Activated naive CD8-positive, alpha-beta T cell treated with anti-CD3 and anti-CD28 coated beads, Interleukin-2, amount 50 U/mL, for 24 hours (primary cell): ENCODE data around the gene ARSA.
A peak's percentile ranks its signal among the peaks of the same experiment; 100 is the strongest.

Experiments used
- ATAC-seq: fragments of 150-1000 bp; cut with Tn5 transposase; one replicate; pipeline ENCODE4 v1.10.0; 2021
- DNase-seq: peaks from one replicate; pipeline ENCODE4 v3.0.0; 2021
- H3K27ac Mint-ChIP-seq: one replicate; pipeline ENCODE4 v1.8.0; 2021; ENCODE audit warnings: mild to moderate bottlenecking, mixed read lengths
- H3K27me3 Mint-ChIP-seq: one replicate; pipeline ENCODE4 v1.8.0; 2021; ENCODE audit warnings: mixed read lengths
- H3K36me3 Mint-ChIP-seq: one replicate; pipeline ENCODE4 v1.8.0; 2021; ENCODE audit warnings: low read depth, mixed read lengths
- H3K4me1 Mint-ChIP-seq: one replicate; pipeline ENCODE4 v1.8.0; 2021; ENCODE audit warnings: mixed read lengths
- H3K4me3 Mint-ChIP-seq: one replicate; pipeline ENCODE4 v1.8.0; 2021; ENCODE audit warnings: mild to moderate bottlenecking, moderate library complexity, mixed read lengths
- H3K9me3 Mint-ChIP-seq: one replicate; pipeline ENCODE4 v1.8.0; 2021; ENCODE audit warnings: mixed read lengths

Gene ARSA

DNA sequence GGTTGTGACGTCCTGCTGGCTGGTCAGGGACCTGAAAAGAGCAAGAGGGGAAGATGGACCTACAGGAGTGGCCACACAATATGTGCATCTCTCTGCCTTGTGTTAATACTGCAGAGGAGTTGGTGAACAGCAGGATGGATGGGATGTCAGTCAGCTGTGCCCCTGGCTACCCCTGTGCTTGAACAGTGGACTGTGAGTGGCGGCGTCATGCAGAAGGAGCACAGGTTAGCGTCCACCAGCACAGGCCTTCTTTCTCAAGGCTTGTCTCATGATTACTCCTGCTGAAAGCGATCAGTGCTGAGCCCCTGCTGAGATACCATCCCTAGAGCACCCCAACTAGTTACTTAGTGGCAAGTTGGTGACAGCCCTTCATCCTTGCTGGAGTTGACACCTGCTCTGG lies 41.5 kb downstream of the ARSA start:
- Mint-ChIP-seq H3K36me3 (no peaks in the 10 kb centered on the region), H3K4me3 (no peak overlapping the region), H3K27me3 (no peaks in the 10 kb centered on the region), H3K4me1 (peaks cover 10% of the 10 kb centered on the region), H3K9me3 (no peaks in the 10 kb centered on the region), H3K27ac (no peak overlapping the region)
- DNase-seq (no peak), ATAC-seq (no peak)

GRCh38 chr22:50585781-50586180 lies 42.2 kb downstream of the ARSA start:
- peaks cover 15% of the 10 kb centered on the region for H3K4me1 Mint-ChIP-seq
- ATAC-seq = no peak
- no peaks in the 10 kb centered on the region for H3K27me3 Mint-ChIP-seq
- H3K4me3 Mint-ChIP-seq = no peak overlapping the region
- no peak for DNase-seq
- H3K36me3 Mint-ChIP-seq = no peaks in the 10 kb centered on the region
- H3K27ac Mint-ChIP-seq = no peak overlapping the region
- no peaks in the 10 kb centered on the region for H3K9me3 Mint-ChIP-seq

- peaks cover 19% of the 10 kb centered on the region for H3K4me1 Mint-ChIP-seq
- no peak overlapping the region for H3K27ac Mint-ChIP-seq
- no peaks in the 10 kb centered on the region for H3K27me3 Mint-ChIP-seq
- no peak overlapping the region for H3K4me3 Mint-ChIP-seq
- DNase-seq (no peak), ATAC-seq (no peak)
- peaks cover 3% of the 10 kb centered on the region for H3K36me3 Mint-ChIP-seq
- H3K9me3 Mint-ChIP-seq = no peaks in the 10 kb centered on the region
Measured at GRCh38 chr22:50585238-50585637, 42.7 kb downstream of the ARSA start.

- ATAC-seq (no peak), DNase-seq (no peak)
- H3K4me3 Mint-ChIP-seq = peak overlapping the region; percentile 91
- no peaks in the 10 kb centered on the region for H3K27me3 Mint-ChIP-seq
- H3K9me3 Mint-ChIP-seq = no peaks in the 10 kb centered on the region
- H3K4me1 Mint-ChIP-seq = peaks cover 21% of the 10 kb centered on the region
- H3K36me3 Mint-ChIP-seq = peaks cover 5% of the 10 kb centered on the region
- peak overlapping the region; percentile 90 for H3K27ac Mint-ChIP-seq
Measured at GRCh38 chr22:50584106-50585096, 43.6 kb downstream of the ARSA start.

DNA sequence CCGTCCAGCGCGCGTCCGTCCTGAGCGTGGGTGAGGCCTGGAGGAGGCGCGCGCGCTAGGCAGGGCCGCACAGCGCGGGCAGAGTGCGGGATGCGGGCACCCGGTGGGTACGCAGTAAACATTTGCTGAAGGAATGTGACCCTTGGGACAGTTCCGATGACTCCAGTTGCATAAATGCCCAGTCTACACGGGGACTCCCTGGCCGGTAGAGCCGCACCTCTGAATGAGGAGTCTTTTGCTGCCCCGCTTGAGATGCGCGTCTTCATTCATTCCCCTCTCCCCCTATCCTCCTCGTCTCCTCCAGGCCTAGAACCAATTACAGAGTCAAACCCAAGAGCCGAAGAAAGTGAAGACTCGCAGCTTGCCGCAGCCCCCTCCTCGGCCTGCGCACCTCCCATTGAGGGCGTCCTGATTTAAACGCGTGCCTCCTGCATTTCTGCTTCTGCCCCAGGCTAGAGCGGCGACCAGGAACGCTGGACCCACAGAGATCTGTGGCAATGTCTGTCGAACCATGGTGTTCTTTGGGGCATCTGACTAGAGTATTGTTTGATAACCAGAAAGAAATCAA lies 44.6 kb downstream of the ARSA start:
- peak overlapping the region; percentile 90 for H3K27ac Mint-ChIP-seq
- H3K36me3 Mint-ChIP-seq = peaks cover 5% of the 10 kb centered on the region
- DNase-seq (no peak), ATAC-seq (peak; percentile 14)
- H3K4me3 Mint-ChIP-seq = peak overlapping the region; percentile 91
- no peaks in the 10 kb centered on the region for H3K9me3 Mint-ChIP-seq
- no peaks in the 10 kb centered on the region for H3K27me3 Mint-ChIP-seq
- peaks cover 26% of the 10 kb centered on the region for H3K4me1 Mint-ChIP-seq

DNA sequence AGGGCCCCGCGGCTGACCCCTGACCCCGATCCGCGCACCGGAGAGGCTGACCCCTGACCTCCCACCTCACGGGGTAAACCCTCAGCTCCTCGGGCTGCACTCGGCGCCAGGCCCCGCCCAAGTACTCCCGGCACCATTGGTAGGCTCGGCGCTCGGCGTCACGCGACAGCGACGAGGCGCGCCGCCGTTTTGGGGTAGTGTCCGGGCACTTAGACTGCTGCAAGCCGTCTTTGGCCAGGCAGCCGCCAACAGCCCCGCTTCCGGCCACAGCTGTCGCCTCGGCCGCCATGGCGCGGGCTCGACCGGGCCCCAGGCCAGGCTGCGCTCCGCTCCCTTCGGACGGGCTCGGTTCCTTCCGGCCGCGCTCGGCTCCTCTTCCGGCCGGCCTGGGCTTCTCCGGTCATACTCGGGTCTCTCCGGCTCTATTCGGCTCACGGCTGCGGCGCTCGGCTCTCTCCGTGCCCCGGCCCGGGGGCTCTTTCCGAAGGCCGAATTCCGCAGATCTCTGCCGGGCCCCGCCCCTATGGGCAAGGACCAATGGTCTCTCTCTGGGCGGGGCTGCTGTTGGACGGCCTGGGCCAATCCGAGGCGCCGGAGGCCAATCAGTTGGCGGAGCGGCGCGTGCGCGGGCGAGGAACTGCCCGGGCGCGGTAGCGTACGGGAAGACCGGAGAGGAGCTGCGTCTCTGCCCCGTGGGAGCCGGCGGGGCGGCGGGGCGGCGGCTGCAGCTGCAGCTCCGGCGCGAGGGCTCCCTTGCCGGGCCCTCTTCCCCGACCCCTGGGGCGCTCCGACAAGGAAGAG lies 45.3 kb downstream of the ARSA start, which contains the start of gene CHKB:
TSS of gene CHKB (minus strand) at position 357 of the 801 bp plus-strand sequence. CDS start at position 289, 68 bp downstream.
- ATAC-seq = peak; percentile 95
- Mint-ChIP-seq H3K4me3 (peak within 1 kb of the TSS; percentile 91), H3K9me3 (no peaks in the 10 kb centered on the region), H3K36me3 (peaks cover 5% of the 10 kb centered on the region), H3K4me1 (peaks cover 27% of the 10 kb centered on the region), H3K27ac (peak within 1 kb of the TSS; percentile 90), H3K27me3 (no peaks in the 10 kb centered on the region)
- DNase-seq = peak; percentile 98

- Mint-ChIP-seq H3K4me3 (peak overlapping the region; percentile 91), H3K36me3 (peaks cover 5% of the 10 kb centered on the region), H3K4me1 (peaks cover 31% of the 10 kb centered on the region), H3K9me3 (no peaks in the 10 kb centered on the region), H3K27me3 (no peaks in the 10 kb centered on the region), H3K27ac (peak overlapping the region; percentile 83)
- DNase-seq (peak; percentile 38), ATAC-seq (peak; percentile 1)
Measured at GRCh38 chr22:50581950-50582492, 45.9 kb downstream of the ARSA start.

DNA sequence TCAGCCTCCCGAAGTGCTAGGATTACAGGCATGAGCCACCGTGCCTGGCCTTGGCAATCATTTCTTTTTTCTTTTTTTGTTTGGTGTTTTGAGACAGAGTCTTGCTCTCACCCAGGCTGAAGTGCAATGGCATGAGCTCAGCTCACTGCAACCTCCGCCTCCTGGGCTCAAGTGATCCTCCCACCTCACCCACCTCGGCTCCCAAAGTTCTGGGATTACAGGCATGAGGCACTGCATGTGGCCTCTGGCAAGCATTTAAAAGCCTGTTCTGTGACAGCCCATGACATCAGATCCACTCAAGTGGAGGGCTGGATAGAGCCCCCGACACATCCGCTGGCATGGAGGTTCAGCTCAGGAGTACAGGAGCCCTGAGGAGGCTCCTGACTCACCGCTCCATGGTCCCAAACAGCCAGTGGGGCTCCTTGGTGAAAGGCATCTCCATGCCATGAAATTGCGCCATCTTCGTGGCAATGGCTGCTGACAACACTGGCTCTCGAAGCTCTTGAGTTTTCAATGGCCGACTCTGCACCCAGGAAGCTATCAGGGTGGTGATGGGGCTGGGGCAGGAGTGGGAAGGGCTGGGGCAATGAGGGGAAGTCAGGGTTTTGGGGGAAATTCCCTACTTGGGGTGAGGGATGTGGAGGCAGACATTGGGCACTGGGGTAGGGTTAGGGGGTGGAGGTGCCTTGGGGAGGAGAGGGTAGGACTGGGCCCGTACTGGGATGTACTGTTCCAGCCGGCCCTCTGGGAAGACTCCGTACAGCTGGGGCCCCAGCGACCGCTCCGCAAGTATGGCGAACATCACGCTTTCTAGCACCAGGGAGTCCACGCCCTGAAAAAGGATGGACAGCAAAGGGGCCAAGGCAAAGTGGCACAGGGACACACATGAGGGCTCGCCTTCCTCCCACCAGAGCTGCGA lies 46.7 kb downstream of the ARSA start:
- DNase-seq (no peak), ATAC-seq (no peak)
- H3K4me3 Mint-ChIP-seq = peak overlapping the region; percentile 91
- peak overlapping the region; percentile 79 for H3K27ac Mint-ChIP-seq
- peaks cover 31% of the 10 kb centered on the region for H3K4me1 Mint-ChIP-seq
- no peaks in the 10 kb centered on the region for H3K9me3 Mint-ChIP-seq
- H3K27me3 Mint-ChIP-seq = no peaks in the 10 kb centered on the region
- H3K36me3 Mint-ChIP-seq = peaks cover 5% of the 10 kb centered on the region

DNA sequence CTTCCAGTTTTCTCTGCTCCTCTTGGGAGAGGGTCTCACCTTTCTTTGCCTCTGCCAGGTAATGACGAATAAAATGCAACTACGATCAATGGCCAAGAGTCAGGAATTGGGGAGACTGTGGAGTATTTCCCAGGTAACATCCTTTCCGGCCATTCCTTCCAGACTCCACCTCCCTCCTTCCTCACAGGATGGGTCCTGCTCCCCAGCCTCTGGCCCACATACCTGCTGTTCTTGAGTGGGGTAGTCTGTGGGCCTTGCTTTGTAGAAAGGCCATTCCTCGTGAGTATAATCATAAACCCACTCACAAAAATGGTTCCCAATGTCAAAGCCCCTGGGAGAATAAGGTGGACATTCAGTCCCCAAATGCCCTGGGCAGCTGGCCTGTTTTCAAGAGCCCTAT lies 48.2 kb downstream of the ARSA start:
- ATAC-seq (no peak), DNase-seq (no peak)
- Mint-ChIP-seq H3K4me3 (no peak overlapping the region), H3K36me3 (peaks cover 5% of the 10 kb centered on the region), H3K27me3 (no peaks in the 10 kb centered on the region), H3K4me1 (peaks cover 31% of the 10 kb centered on the region), H3K9me3 (no peaks in the 10 kb centered on the region), H3K27ac (no peak overlapping the region)

DNA sequence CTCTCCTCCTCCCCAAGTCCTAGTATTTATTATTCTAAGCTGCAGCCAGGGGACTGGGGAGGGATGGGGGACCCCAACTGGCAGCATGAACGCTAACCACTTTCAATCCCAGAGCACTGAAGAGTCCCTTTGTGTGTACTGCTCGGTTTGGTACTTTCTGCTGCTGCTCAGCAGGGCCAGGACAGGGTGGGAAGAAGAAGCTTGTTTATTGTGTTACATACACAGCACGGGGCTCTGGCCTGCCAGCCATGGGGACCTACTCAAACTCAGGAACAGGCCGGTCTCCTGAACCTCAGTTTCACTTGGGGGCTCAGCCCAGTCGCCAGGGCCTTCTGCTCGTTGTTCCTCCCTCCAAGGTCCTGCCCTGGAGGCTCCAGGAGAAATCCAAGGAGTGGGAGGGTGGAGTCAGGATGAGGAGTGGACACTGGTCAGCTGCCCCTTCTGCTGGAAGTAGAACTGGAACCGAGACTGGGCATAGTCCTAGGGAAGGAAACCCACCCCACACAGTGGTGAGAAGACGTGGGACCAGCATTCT lies 49.1 kb downstream of the ARSA start:
- Mint-ChIP-seq H3K27me3 (no peaks in the 10 kb centered on the region), H3K4me1 (peaks cover 30% of the 10 kb centered on the region), H3K4me3 (no peak overlapping the region), H3K27ac (no peak overlapping the region), H3K9me3 (no peaks in the 10 kb centered on the region), H3K36me3 (peaks cover 5% of the 10 kb centered on the region)
- ATAC-seq (no peak), DNase-seq (no peak)

- Mint-ChIP-seq H3K36me3 (peaks cover 5% of the 10 kb centered on the region), H3K4me1 (peaks cover 23% of the 10 kb centered on the region), H3K27ac (no peak within 1 kb of the TSS), H3K27me3 (no peaks in the 10 kb centered on the region), H3K4me3 (no peak within 1 kb of the TSS), H3K9me3 (no peaks in the 10 kb centered on the region)
- DNase-seq = no peak
- ATAC-seq = no peak
Measured at GRCh38 chr22:50577987-50578775, 49.8 kb downstream of the ARSA start, which contains the start of gene CPT1B. Gene CPT1B (minus strand): TSS chr22:50578427. CDS start chr22:50577915, 512 bp downstream.

DNA sequence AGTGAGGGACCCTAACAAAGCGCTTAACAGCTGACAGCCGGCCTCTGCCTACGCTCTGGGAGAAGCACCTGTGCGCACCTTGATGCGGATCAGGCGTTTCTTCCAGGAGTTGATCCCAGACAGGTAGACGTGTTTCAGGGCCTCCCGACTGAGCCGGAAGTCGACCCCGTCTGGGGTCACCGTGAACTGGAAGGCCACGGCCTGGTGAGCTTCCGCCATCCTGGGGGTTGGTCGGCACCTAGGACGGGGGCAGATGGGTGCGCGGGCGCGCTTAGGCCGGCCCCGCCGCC lies 50.3 kb downstream of the ARSA start:
- Mint-ChIP-seq H3K4me3 (no peak overlapping the region), H3K4me1 (peaks cover 23% of the 10 kb centered on the region), H3K27me3 (no peaks in the 10 kb centered on the region), H3K9me3 (no peaks in the 10 kb centered on the region), H3K36me3 (peaks cover 5% of the 10 kb centered on the region), H3K27ac (no peak overlapping the region)
- no peak for DNase-seq
- no peak for ATAC-seq
